HCEC 1CT (cell line): ENCODE data around the gene TP63.
A peak's percentile ranks its signal among the peaks of the same experiment; 100 is the strongest.
"Not testable (repeated sequence)": the region's sequence is repeated elsewhere in the genome, so short reads cannot be mapped to it uniquely, and the experiment has no call there.

Source experiments
- DNase-seq: peaks from one replicate; pipeline ENCODE4 v3.0.0-alpha.2; 2017

TP63 gene

GRCh38 chr3:189728915-189729314 lies 97.7 kb downstream of the TP63 start:
- DNase-seq, result no peak

- DNase-seq, result no peak
Observed at GRCh38 chr3:189734061-189734460, 102.9 kb downstream of the TP63 start.

- DNase-seq, result no peak
Observed at GRCh38 chr3:189735913-189736312, 104.7 kb downstream of the TP63 start.

- DNase-seq, result no peak
Observed at GRCh38 chr3:189737071-189737470, 105.9 kb downstream of the TP63 start.

GRCh38 chr3:189737619-189738018 lies 106.4 kb downstream of the TP63 start:
- DNase-seq, result no peak

- DNase-seq, result no peak
Observed at GRCh38 chr3:189739378-189739777, 108.2 kb downstream of the TP63 start.

- DNase-seq, result no peak
Observed at GRCh38 chr3:189740156-189740555, 109.0 kb downstream of the TP63 start.

GRCh38 chr3:189744235-189744634 lies 113.0 kb downstream of the TP63 start:
- no peak for DNase-seq

- DNase-seq, result no peak
Observed at GRCh38 chr3:189745622-189746021, 114.4 kb downstream of the TP63 start.

GRCh38 chr3:189748046-189748445 lies 116.9 kb downstream of the TP63 start:
- DNase-seq, result no peak

- DNase-seq, result not testable (repeated sequence)
Observed at GRCh38 chr3:189750972-189751371, 119.8 kb downstream of the TP63 start.

- DNase-seq, result no peak
Observed at GRCh38 chr3:189754356-189754755, 123.2 kb downstream of the TP63 start.

- peak; percentile 12 for DNase-seq
Observed at GRCh38 chr3:189756582-189757078, 125.4 kb downstream of the TP63 start.

- no peak for DNase-seq
Observed at GRCh38 chr3:189758186-189758585, 127.0 kb downstream of the TP63 start.

- DNase-seq, result no peak
Observed at GRCh38 chr3:189766416-189766815, 135.2 kb downstream of the TP63 start.

- peak; percentile 18 for DNase-seq
Observed at GRCh38 chr3:189771842-189772450, 140.8 kb downstream of the TP63 start.

- no peak for DNase-seq
Observed at GRCh38 chr3:189772584-189772983, 141.4 kb downstream of the TP63 start.

- DNase-seq, result peak; percentile 62
Observed at GRCh38 chr3:189773056-189773455, 141.9 kb downstream of the TP63 start.

GRCh38 chr3:189776149-189776824 lies 145.1 kb downstream of the TP63 start:
- DNase-seq, result no peak

- no peak for DNase-seq
Observed at GRCh38 chr3:189778340-189778950, 147.3 kb downstream of the TP63 start.

GRCh38 chr3:189779166-189779565 lies 148.0 kb downstream of the TP63 start:
- no peak for DNase-seq

GRCh38 chr3:189780546-189781270 lies 149.5 kb downstream of the TP63 start:
- no peak for DNase-seq

GRCh38 chr3:189781415-189781814 lies 150.2 kb downstream of the TP63 start:
- DNase-seq, result no peak
